Mucosa of rectum (tissue), 2 donors: ENCODE results near the gene CREB5.

Source experiments
- H3K27ac ChIP-seq, 2 donors: one replicate each; pipeline ENCODE4 v1.7.0; 2013; ENCODE audit warnings: inconsistent platforms in 2 of 2, low read depth in 2 of 2, low read length in 2 of 2
- H3K27me3 ChIP-seq, 2 donors: one replicate each; pipeline ENCODE4 v1.7.0; 2013; ENCODE audit warnings: low read length in 2 of 2; ENCODE audit not compliant: control insufficient read depth in 2 of 2, insufficient read depth in 2 of 2
- H3K36me3 ChIP-seq, 2 donors: one replicate each; pipeline ENCODE4 v1.7.0; 2013; ENCODE audit warnings: low read length in 2 of 2; ENCODE audit not compliant: control insufficient read depth in 2 of 2, insufficient read depth in 2 of 2
- H3K4me1 ChIP-seq, 2 donors: one replicate each; pipeline ENCODE4 v1.7.0; 2013; ENCODE audit warnings: low read length in 2 of 2, mild to moderate bottlenecking in 1 of 2; ENCODE audit not compliant: control insufficient read depth in 2 of 2, insufficient read depth in 2 of 2
- H3K4me3 ChIP-seq, 2 donors: one replicate each; pipeline ENCODE4 v1.7.0; 2013; ENCODE audit warnings: low read length in 2 of 2
- H3K9ac ChIP-seq, 2 donors: one replicate each; pipeline ENCODE4 v1.7.0; 2013; ENCODE audit warnings: low read length in 2 of 2, low read depth in 1 of 2, mild to moderate bottlenecking in 1 of 2
- H3K9me3 ChIP-seq, 2 donors: one replicate each; pipeline ENCODE4 v1.7.0; 2013; ENCODE audit warnings: low read length in 2 of 2; ENCODE audit not compliant: control insufficient read depth in 2 of 2
- donor health status: healthy.
- donor health status: Normal muscosa, but diverticular disease.

Gene CREB5

GRCh38 chr7:28840592-28840995, 428.3 kb downstream of the CREB5 start:
- H3K4me3 ChIP-seq, result no peak overlapping the region
- H3K27ac ChIP-seq, result no peak overlapping the region
- H3K36me3 ChIP-seq, result no peaks in the 10 kb centered on the region
- H3K9me3 ChIP-seq, result no peaks in the 10 kb centered on the region
- H3K27me3 ChIP-seq, result peaks cover 0 to 3% of the 10 kb centered on the region in 2 donors
- H3K9ac ChIP-seq, result no peak overlapping the region
- H3K4me1 ChIP-seq, result no peaks in the 10 kb centered on the region

- Histone ChIP-seq H3K36me3 (no peaks in the 10 kb centered on the region), H3K27me3 (peaks cover 0 to 3% of the 10 kb centered on the region in 2 donors), H3K9ac (no peak overlapping the region), H3K4me3 (no peak overlapping the region), H3K9me3 (no peaks in the 10 kb centered on the region), H3K4me1 (no peaks in the 10 kb centered on the region), H3K27ac (no peak overlapping the region)
Measured at GRCh38 chr7:28841766-28842165, 429.4 kb downstream of the CREB5 start.

GRCh38 chr7:28842769-28843295, 430.5 kb downstream of the CREB5 start:
- H3K4me1 ChIP-seq, result no peaks in the 10 kb centered on the region
- peaks cover 0 to 3% of the 10 kb centered on the region in 2 donors for H3K27me3 ChIP-seq
- no peak overlapping the region for H3K4me3 ChIP-seq
- no peaks in the 10 kb centered on the region for H3K9me3 ChIP-seq
- H3K27ac ChIP-seq, result no peak overlapping the region
- no peaks in the 10 kb centered on the region for H3K36me3 ChIP-seq
- no peak overlapping the region for H3K9ac ChIP-seq

GRCh38 chr7:28845106-28845505, 432.8 kb downstream of the CREB5 start:
- H3K27ac ChIP-seq, result no peak overlapping the region
- H3K4me3 ChIP-seq, result no peak overlapping the region
- H3K9me3 ChIP-seq, result no peaks in the 10 kb centered on the region
- H3K36me3 ChIP-seq, result no peaks in the 10 kb centered on the region
- peaks cover 0 to 3% of the 10 kb centered on the region in 2 donors for H3K27me3 ChIP-seq
- no peaks in the 10 kb centered on the region for H3K4me1 ChIP-seq
- no peak overlapping the region for H3K9ac ChIP-seq

GRCh38 chr7:28847176-28847575, 434.9 kb downstream of the CREB5 start:
- Histone ChIP-seq H3K4me1 (no peaks in the 10 kb centered on the region), H3K27me3 (peaks cover 0 to 9% of the 10 kb centered on the region in 2 donors), H3K9me3 (no peaks in the 10 kb centered on the region), H3K27ac (no peak overlapping the region), H3K4me3 (no peak overlapping the region), H3K9ac (no peak overlapping the region), H3K36me3 (no peaks in the 10 kb centered on the region)

GRCh38 chr7:28847681-28848080, 435.4 kb downstream of the CREB5 start:
- H3K9ac ChIP-seq, result no peak overlapping the region
- peaks cover 4 to 12% of the 10 kb centered on the region in 2 donors for H3K27me3 ChIP-seq
- no peak overlapping the region for H3K27ac ChIP-seq
- no peaks in the 10 kb centered on the region for H3K4me1 ChIP-seq
- H3K9me3 ChIP-seq, result no peaks in the 10 kb centered on the region
- no peak overlapping the region for H3K4me3 ChIP-seq
- no peaks in the 10 kb centered on the region for H3K36me3 ChIP-seq

- Histone ChIP-seq H3K27me3 (peaks cover 10 to 18% of the 10 kb centered on the region in 2 donors), H3K4me1 (peaks cover 0 to 3% of the 10 kb centered on the region in 2 donors), H3K9me3 (no peaks in the 10 kb centered on the region), H3K27ac (no peak overlapping the region), H3K9ac (no peak overlapping the region), H3K4me3 (no peak overlapping the region), H3K36me3 (no peaks in the 10 kb centered on the region)
Measured at GRCh38 chr7:28848906-28849305, 436.6 kb downstream of the CREB5 start.

GRCh38 chr7:28850699-28851098, 438.4 kb downstream of the CREB5 start:
- Histone ChIP-seq H3K9ac (no peak overlapping the region), H3K9me3 (no peaks in the 10 kb centered on the region), H3K36me3 (no peaks in the 10 kb centered on the region), H3K4me1 (peaks cover 4 to 5% of the 10 kb centered on the region in 2 donors), H3K4me3 (no peak overlapping the region), H3K27ac (no peak overlapping the region), H3K27me3 (peaks cover 11 to 23% of the 10 kb centered on the region in 2 donors)

- Histone ChIP-seq H3K27me3 (peaks cover 11 to 23% of the 10 kb centered on the region in 2 donors), H3K27ac (no peak overlapping the region), H3K9me3 (no peaks in the 10 kb centered on the region)
Measured at GRCh38 chr7:28853150-28853549, 440.8 kb downstream of the CREB5 start.

GRCh38 chr7:28853834-28854749, 441.8 kb downstream of the CREB5 start:
- Histone ChIP-seq H3K36me3 (no peaks in the 10 kb centered on the region), H3K4me1 (peaks cover 4 to 5% of the 10 kb centered on the region in 2 donors), H3K27ac (no peak overlapping the region), H3K9me3 (no peaks in the 10 kb centered on the region), H3K4me3 (peak overlapping the region; percentile 67 to 71), H3K27me3 (peaks cover 11 to 23% of the 10 kb centered on the region in 2 donors), H3K9ac (peak overlapping the region; percentile 29 to 42)

More at GRCh38 chr7:28853150-28853549, 440.8 kb downstream of the CREB5 start:
- Histone ChIP-seq H3K4me1 (peaks cover 4 to 5% of the 10 kb centered on the region in 2 donors), H3K9ac (no peak overlapping the region), H3K36me3 (no peaks in the 10 kb centered on the region), H3K4me3 (no peak overlapping the region)
